T-cell (primary cell): ENCODE results near the gene CTNNBIP1. TPM values are rescaled to one million over a fixed set of nuclear protein-coding genes. Genes with fewer than 3 reads are reported as not detected.
"Not testable (repeated sequence)": the region's sequence is repeated elsewhere in the genome, so short reads cannot be mapped to it uniquely, and the experiment has no call there.

Source experiments
- ATAC-seq, 4 experiments: fragments of 200-7000 bp in 3 of 4; fragments of 150-1000 bp in 1 of 4; cut with Tn5 transposase; replicated peaks in 1 of 4; 1 replicate in 3 of 4; 2 replicates in 1 of 4; pipeline ENCODE4 v1.10.0; 2021; ENCODE audit warnings: moderate library complexity in 3 of 4, mild to moderate bottlenecking in 2 of 4, moderate number of reproducible peaks in 1 of 4
- CTCF ChIA-PET, 2 donors: fragments of 300-600 bp; sonication (Branson Sonifier 250); formaldehyde crosslinking; loops; one replicate each; lab custom pipeline; 2022; ENCODE audit warnings: antibody characterized with exemption in 2 of 2; lab: Charles Lee
- POLR2A ChIA-PET, 2 donors: fragments of 300-600 bp; sonication (Branson Sonifier 250); formaldehyde crosslinking; loops; one replicate each; lab custom pipeline; 2022; ENCODE audit warnings: antibody characterized with exemption in 2 of 2; lab: Charles Lee
- DNase-seq, 35 experiments: peaks; one replicate each; pipeline versions ENCODE4 v3.0.0 to v3.0.0-alpha.2; 2013 to 2023
- H3K27ac ChIP-seq: one replicate; pipeline ENCODE4 v1.5.1; 2013; ENCODE audit warnings: low read length
- H3K27me3 ChIP-seq, 2 experiments: replicated peaks in 1 of 2; 1 replicate in 1 of 2; 2 replicates in 1 of 2; pipeline versions ENCODE4 v1.6.1 to v1.7.0; 2013; ENCODE audit warnings: low read length in 1 of 2, mixed read lengths in 1 of 2; ENCODE audit not compliant: control insufficient read depth in 2 of 2, insufficient read depth in 2 of 2; ENCODE audit errors: extremely low read depth in 1 of 2
- H3K36me3 ChIP-seq, 2 donors: 1 replicate in 1 of 2; 2 replicates in 1 of 2; pipeline versions ENCODE4 v1.6.1 to v1.7.0; 2013; ENCODE audit warnings: low read length in 1 of 2; ENCODE audit not compliant: control insufficient read depth in 2 of 2, insufficient read depth in 1 of 2; ENCODE audit errors: extremely low read depth in 1 of 2
- H3K4me1 ChIP-seq, 2 experiments: 1 replicate in 1 of 2; 2 replicates in 1 of 2; pipeline versions ENCODE4 v1.6.1 to v1.7.0; 2013; ENCODE audit warnings: low read length in 2 of 2, mixed read lengths in 1 of 2; ENCODE audit not compliant: insufficient read depth in 2 of 2, control insufficient read depth in 1 of 2; ENCODE audit errors: extremely low read depth in 1 of 2
- H3K4me3 ChIP-seq, 2 donors: 1 replicate in 1 of 2; 2 replicates in 1 of 2; pipeline versions ENCODE4 v1.5.1 to v1.7.0; 2013; ENCODE audit warnings: mild to moderate bottlenecking in 2 of 2, low read length in 1 of 2, moderate library complexity in 1 of 2; ENCODE audit not compliant: control insufficient read depth in 1 of 2; ENCODE audit errors: extremely low read depth in 1 of 2
- H3K9me3 ChIP-seq: 2 replicates; pipeline ENCODE4 v1.7.0; 2013
- H3K27ac Mint-ChIP-seq, 2 donors: one replicate each; pipeline ENCODE4 v1.8.0; 2020 to 2021; ENCODE audit warnings: mild to moderate bottlenecking in 2 of 2, mixed read lengths in 2 of 2
- H3K27me3 Mint-ChIP-seq, 2 donors: one replicate each; pipeline ENCODE4 v1.8.0; 2021 to 2022; ENCODE audit warnings: mixed read lengths in 2 of 2
- H3K36me3 Mint-ChIP-seq: one replicate; pipeline ENCODE4 v1.8.0; 2021; ENCODE audit warnings: mixed read lengths
- H3K4me1 Mint-ChIP-seq, 3 donors: one replicate each; pipeline ENCODE4 v1.8.0; 2020 to 2022; ENCODE audit warnings: mixed read lengths in 3 of 3, mild to moderate bottlenecking in 1 of 3
- H3K4me3 Mint-ChIP-seq, 3 donors: one replicate each; pipeline ENCODE4 v1.8.0; 2020 to 2022; ENCODE audit warnings: mild to moderate bottlenecking in 3 of 3, mixed read lengths in 3 of 3, moderate library complexity in 3 of 3
- H3K9me3 Mint-ChIP-seq, 3 donors: one replicate each; pipeline ENCODE4 v1.8.0; 2020 to 2022; ENCODE audit warnings: mixed read lengths in 3 of 3
- WGBS: methylation state at CpG from one replicate; pipeline ENCODE4 v1.1.5; 2013; ENCODE audit warnings: missing lambda C conversion rate; ENCODE audit not compliant: insufficient coverage; 5-methylcytosine and 5-hydroxymethylcytosine counted together
- total RNA-seq, 35 experiments: library from RNA in 6 of 35; stranded (reverse) in 6 of 35; fragments of 120-200 nt in 1 of 35; gene quantifications; one replicate each; pipeline versions ENCODE4 v1.2.1 to v1.2.4 and lab custom pipeline; 2013 to 2026

The CTNNBIP1 gene
- total RNA-seq, 5 donors from 2014 or later (not counting 1 experiment from before 2014, with no cell fraction given), result 9.1 to 11.1 (median 9.6) TPM

GRCh38 chr1:9811239-9811966 is 98.7 kb downstream of the CTNNBIP1 start:
- Histone ChIP-seq H3K4me1 (peaks cover 0 to 26% of the 10 kb centered on the region in 2 experiments), H3K4me3 (no peak overlapping the region), H3K9me3 (no peaks in the 10 kb centered on the region), H3K27ac (no peak overlapping the region), H3K27me3 (no peaks in the 10 kb centered on the region), H3K36me3 (peaks cover 5 to 9% of the 10 kb centered on the region in 2 donors)
- no peak overlapping the region for H3K27ac Mint-ChIP-seq
- no peaks in the 10 kb centered on the region for H3K27me3 Mint-ChIP-seq
- no peak overlapping the region for H3K4me3 Mint-ChIP-seq
- no peaks in the 10 kb centered on the region for H3K9me3 Mint-ChIP-seq
- 100% methylated on average over 3 of the region's 6 CpGs for WGBS
- H3K36me3 Mint-ChIP-seq, result peaks cover 14% of the 10 kb centered on the region
- DNase-seq (no peak), ATAC-seq (no peak)
- H3K4me1 Mint-ChIP-seq, result peaks cover 57 to 63% (median 59%) of the 10 kb centered on the region in 3 donors
- ChIA-PET CTCF (interaction anchor here in 1 of 2 donors (0.5 to 0.7 kb wide), 3 partner anchors 63 to 662 kb away, joined by 3 to 5 read pairs (median 3); no protein-coding TSS in a partner anchor), POLR2A (interaction anchor here in 1 of 2 donors (0.6 kb wide), 1 partner anchor 12 kb away, joined by 4 read pairs; no protein-coding TSS in a partner anchor)

GRCh38 chr1:9809100-9809510 is 101.0 kb downstream of the CTNNBIP1 start:
- no peak for ATAC-seq
- Mint-ChIP-seq H3K36me3 (peaks cover 10% of the 10 kb centered on the region), H3K4me3 (no peak overlapping the region), H3K4me1 (peaks cover 55 to 68% (median 65%) of the 10 kb centered on the region in 3 donors), H3K27ac (peak overlapping the region; percentile 16 to 31), H3K27me3 (no peaks in the 10 kb centered on the region), H3K9me3 (no peaks in the 10 kb centered on the region)
- Histone ChIP-seq H3K36me3 (peaks cover 5 to 9% of the 10 kb centered on the region in 2 donors), H3K4me3 (no peak overlapping the region), H3K9me3 (no peaks in the 10 kb centered on the region), H3K4me1 (peaks cover 0 to 28% of the 10 kb centered on the region in 2 experiments), H3K27ac (no peak overlapping the region), H3K27me3 (no peaks in the 10 kb centered on the region)
- WGBS, result 96% methylated on average over 8 of the region's 8 CpGs
- ChIA-PET POLR2A (no interaction called here), CTCF (no interaction called here)
- no peak for DNase-seq

GRCh38 chr1:9808459-9808858 is 101.6 kb downstream of the CTNNBIP1 start:
- Histone ChIP-seq H3K36me3 (peaks cover 5 to 9% of the 10 kb centered on the region in 2 donors), H3K4me1 (peaks cover 0 to 28% of the 10 kb centered on the region in 2 experiments), H3K27me3 (no peaks in the 10 kb centered on the region), H3K4me3 (no peak overlapping the region), H3K9me3 (no peaks in the 10 kb centered on the region), H3K27ac (no peak overlapping the region)
- ATAC-seq, result no peak
- peaks cover 51 to 62% (median 62%) of the 10 kb centered on the region in 3 donors for H3K4me1 Mint-ChIP-seq
- H3K36me3 Mint-ChIP-seq, result peaks cover 10% of the 10 kb centered on the region
- peak overlapping the region in 1 of 2 donors; percentile 31 for H3K27ac Mint-ChIP-seq
- DNase-seq, result no peak
- H3K27me3 Mint-ChIP-seq, result no peaks in the 10 kb centered on the region
- H3K9me3 Mint-ChIP-seq, result no peaks in the 10 kb centered on the region
- ChIA-PET POLR2A (no interaction called here), CTCF (no interaction called here)
- no peak overlapping the region for H3K4me3 Mint-ChIP-seq
- WGBS, result 99% methylated on average over 8 of the region's 8 CpGs

- Mint-ChIP-seq H3K4me3 (peak overlapping the region in 1 of 3 donors; percentile 50), H3K27ac (peak overlapping the region in 1 of 2 donors; percentile 32), H3K4me1 (peaks cover 57 to 68% (median 65%) of the 10 kb centered on the region in 3 donors), H3K36me3 (peaks cover 10% of the 10 kb centered on the region), H3K27me3 (no peaks in the 10 kb centered on the region), H3K9me3 (no peaks in the 10 kb centered on the region)
- WGBS, result 74% methylated on average over 11 of the region's 12 CpGs
- DNase-seq, result no peak
- H3K4me1 ChIP-seq, result peaks cover 0 to 37% of the 10 kb centered on the region in 2 experiments
- H3K36me3 ChIP-seq, result peaks cover 5 to 9% of the 10 kb centered on the region in 2 donors
- H3K27me3 ChIP-seq, result no peaks in the 10 kb centered on the region
- ATAC-seq, result peak in 1 of 4 experiments; percentile 51
- POLR2A ChIA-PET, result no interaction called here
- no peak overlapping the region for H3K27ac ChIP-seq
- H3K9me3 ChIP-seq, result no peaks in the 10 kb centered on the region
- CTCF ChIA-PET, result no interaction called here
- no peak overlapping the region for H3K4me3 ChIP-seq
Measured at GRCh38 chr1:9807541-9807940, 102.5 kb downstream of the CTNNBIP1 start.

- ATAC-seq, H3K36me3 ChIP-seq, H3K36me3 Mint-ChIP-seq, H3K4me3 Mint-ChIP-seq, DNase-seq, H3K27ac ChIP-seq, H3K9me3 Mint-ChIP-seq, H3K27me3 Mint-ChIP-seq, H3K9me3 ChIP-seq, POLR2A ChIA-PET, H3K4me3 ChIP-seq, H3K27ac Mint-ChIP-seq, H3K27me3 ChIP-seq: not testable (repeated sequence)
- peaks cover 0 to 34% of the 10 kb centered on the region in 2 experiments for H3K4me1 ChIP-seq
- CTCF ChIA-PET, result interaction anchor here in 1 of 2 donors (0.5 kb wide), 1 partner anchor 19 kb away, joined by 3 read pairs; no protein-coding TSS in a partner anchor
- whole genome bisulfite sequencing, result 90% methylated on average over 2 of the region's 5 CpGs
- peaks cover 62 to 74% (median 71%) of the 10 kb centered on the region in 3 donors for H3K4me1 Mint-ChIP-seq
Measured at GRCh38 chr1:9805972-9806371, 104.1 kb downstream of the CTNNBIP1 start.

- peaks cover 0 to 38% of the 10 kb centered on the region in 2 experiments for H3K4me1 ChIP-seq
- POLR2A ChIA-PET, result no interaction called here
- peaks cover 62 to 73% (median 70%) of the 10 kb centered on the region in 3 donors for H3K4me1 Mint-ChIP-seq
- H3K27ac Mint-ChIP-seq, result peak overlapping the region; percentile 0 to 20
- no peak overlapping the region for H3K4me3 Mint-ChIP-seq
- peaks cover 10% of the 10 kb centered on the region for H3K36me3 Mint-ChIP-seq
- H3K27me3 ChIP-seq, result no peaks in the 10 kb centered on the region
- no peak overlapping the region for H3K27ac ChIP-seq
- CTCF ChIA-PET, result interaction anchor here in 1 of 2 donors (0.5 to 0.8 kb wide), 3 partner anchors 20 to 835 kb away, joined by 3 to 4 read pairs (median 3); no protein-coding TSS in a partner anchor
- DNase-seq (no peak), ATAC-seq (no peak)
- H3K27me3 Mint-ChIP-seq, result no peaks in the 10 kb centered on the region
- 80% methylated on average over 1 of the region's 7 CpGs for WGBS
- peaks cover 5 to 9% of the 10 kb centered on the region in 2 donors for H3K36me3 ChIP-seq
- H3K9me3 ChIP-seq, result no peaks in the 10 kb centered on the region
- no peaks in the 10 kb centered on the region for H3K9me3 Mint-ChIP-seq
- no peak overlapping the region for H3K4me3 ChIP-seq
Measured at GRCh38 chr1:9805006-9805508, 105.0 kb downstream of the CTNNBIP1 start.
